ENCODE data around the gene GALK1.

GRCh38 chr17:75783069-75783783 lies 18.2 kb upstream of the GALK1 start:
- TF ChIP-seq EZH2phosphoT487 (IDR thresholded peaks at IDR 0.05; ENCODE audit: insufficient read depth, low read depth) (no peak), EZH2 (IDR thresholded peaks at IDR 0.05; ENCODE audit: insufficient read depth, poor library complexity, severe bottlenecking) (no peak)

All from GM23248 (cell line).